ENCODE data around the gene JADE1.

DNA sequence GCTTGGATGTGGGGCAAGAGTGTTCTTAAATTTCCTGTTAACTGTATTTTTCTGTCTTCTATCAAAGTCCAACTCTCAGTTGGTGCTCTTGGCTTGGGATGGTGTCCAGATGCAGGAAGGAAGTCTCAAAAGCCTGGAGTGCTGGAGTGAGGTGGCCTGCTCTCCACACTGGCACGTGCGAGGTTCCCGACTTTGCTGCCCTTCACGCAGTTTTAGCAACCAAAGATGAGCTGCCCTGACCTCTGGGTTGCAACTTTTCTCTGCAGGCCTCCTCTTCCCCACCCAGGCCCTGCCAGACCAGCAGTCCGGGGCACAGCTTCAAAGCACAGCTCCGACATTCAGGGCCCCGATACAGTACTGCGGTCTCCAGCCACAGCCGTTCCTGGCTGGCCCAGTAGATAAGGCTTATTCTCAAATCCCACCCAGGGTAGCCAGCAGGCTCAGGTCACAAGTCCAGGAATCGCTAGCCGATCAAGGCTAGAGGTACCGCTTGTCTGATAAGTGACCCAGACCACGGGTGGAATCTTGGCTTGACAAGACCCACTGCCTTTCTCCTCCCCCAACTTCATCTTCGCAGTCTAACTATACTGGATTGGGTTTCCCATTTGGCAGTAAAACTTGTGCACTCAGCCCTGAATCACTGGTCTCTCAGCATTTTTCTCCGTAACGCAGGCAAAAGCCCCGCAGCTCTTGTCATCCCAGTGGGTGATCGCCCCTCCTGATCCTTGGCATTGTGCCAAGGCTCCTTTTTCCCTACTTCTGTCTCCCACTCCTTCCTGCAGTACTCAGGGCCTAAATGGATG lies 21.8 kb upstream of the JADE1 start:
- TF ChIP-seq POLR2A (IDR thresholded peaks at IDR 0.05) = no peak
- TF ChIP-seq, protein P1, sequence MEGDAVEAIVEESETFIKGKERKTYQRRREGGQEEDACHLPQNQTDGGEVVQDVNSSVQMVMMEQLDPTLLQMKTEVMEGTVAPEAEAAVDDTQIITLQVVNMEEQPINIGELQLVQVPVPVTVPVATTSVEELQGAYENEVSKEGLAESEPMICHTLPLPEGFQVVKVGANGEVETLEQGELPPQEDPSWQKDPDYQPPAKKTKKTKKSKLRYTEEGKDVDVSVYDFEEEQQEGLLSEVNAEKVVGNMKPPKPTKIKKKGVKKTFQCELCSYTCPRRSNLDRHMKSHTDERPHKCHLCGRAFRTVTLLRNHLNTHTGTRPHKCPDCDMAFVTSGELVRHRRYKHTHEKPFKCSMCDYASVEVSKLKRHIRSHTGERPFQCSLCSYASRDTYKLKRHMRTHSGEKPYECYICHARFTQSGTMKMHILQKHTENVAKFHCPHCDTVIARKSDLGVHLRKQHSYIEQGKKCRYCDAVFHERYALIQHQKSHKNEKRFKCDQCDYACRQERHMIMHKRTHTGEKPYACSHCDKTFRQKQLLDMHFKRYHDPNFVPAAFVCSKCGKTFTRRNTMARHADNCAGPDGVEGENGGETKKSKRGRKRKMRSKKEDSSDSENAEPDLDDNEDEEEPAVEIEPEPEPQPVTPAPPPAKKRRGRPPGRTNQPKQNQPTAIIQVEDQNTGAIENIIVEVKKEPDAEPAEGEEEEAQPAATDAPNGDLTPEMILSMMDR (IDR thresholded peaks at IDR 0.05) = no peak
